ENCODE measurements around the gene GABRR1. TPM values are rescaled to one million over a fixed set of nuclear protein-coding genes. Genes with fewer than 3 reads are reported as not detected.
"Not testable (repeated sequence)": the region's sequence is repeated elsewhere in the genome, so short reads cannot be mapped to it uniquely, and the experiment has no call there.

Gene GABRR1
- total RNA-seq, 1 experiment from 2014 or later: 0.33 TPM

GRCh38 chr6:89237158-89237557 lies 20.0 kb upstream of the GABRR1 start:
- TF ChIP-seq CTCF (conservative IDR thresholded peaks at IDR 0.05): no peak
- no peak overlapping the region for H4K5ac ChIP-seq (ENCODE audit: insufficient read length, low read depth, low read length)
- H2BK5ac ChIP-seq (ENCODE audit: insufficient read length, low read length): no peak overlapping the region
- H3K79me2 ChIP-seq (ENCODE audit: insufficient read depth, low read length): no peaks in the 10 kb centered on the region
- no peak overlapping the region for H2BK120ac ChIP-seq (ENCODE audit: low read depth, low read length, poor library complexity, severe bottlenecking)
- H3K18ac ChIP-seq (ENCODE audit: insufficient read length, low read depth, low read length): no peak overlapping the region
- no peak overlapping the region for H3K9ac ChIP-seq (ENCODE audit: extremely low read depth, insufficient read length, low read length)
- no peak overlapping the region for H3K4me2 ChIP-seq (ENCODE audit: insufficient read depth, insufficient read length, low read length)
- Mint-ChIP-seq H3K9me3 (peaks cover 23 to 27% of the 10 kb centered on the region in 2 experiments), H3K4me3 (no peak overlapping the region), H3K27ac (no peak overlapping the region), H3K4me1 (peaks cover 8 to 11% of the 10 kb centered on the region in 2 experiments), H3K27me3 (ENCODE audit: low read depth) (no peaks in the 10 kb centered on the region), H3K36me3 (ENCODE audit: insufficient read depth in 1 of 3, low read depth in 3 of 3) (peaks cover 2 to 24% (median 8%) of the 10 kb centered on the region in 3 experiments)
- H2AK5ac ChIP-seq (ENCODE audit: insufficient read length, low read length): no peak overlapping the region
- no peak overlapping the region for H3K4ac ChIP-seq (ENCODE audit: low read depth, low read length)
- DNase-seq: no peak
- H3T11ph ChIP-seq (ENCODE audit: low read length): no peak overlapping the region
- no peak overlapping the region for H3K27ac ChIP-seq (ENCODE audit: insufficient read length, low read depth, low read length)
- H3K4me1 ChIP-seq (ENCODE audit: insufficient read depth, low read length): no peaks in the 10 kb centered on the region
- no peak overlapping the region for H4K91ac ChIP-seq (ENCODE audit: insufficient read length, low read depth, low read length)
- H2BK15ac ChIP-seq (ENCODE audit: low read depth, low read length): no peak overlapping the region
- no peaks in the 10 kb centered on the region for H3K27me3 ChIP-seq (ENCODE audit: insufficient read depth, low read length)
- H3K23me2 ChIP-seq (ENCODE audit: insufficient read length, low read depth, low read length, poor library complexity, severe bottlenecking): no peaks in the 10 kb centered on the region
- no peak overlapping the region for H3K14ac ChIP-seq (ENCODE audit: insufficient read depth, low read length)
- H2AFZ ChIP-seq (ENCODE audit: low read length): no peak overlapping the region
- H3K56ac ChIP-seq (ENCODE audit: insufficient read length, low read depth, low read length): no peak overlapping the region
- H3K79me1 ChIP-seq (ENCODE audit: insufficient read depth, low read depth, low read length, poor library complexity, severe bottlenecking): no peaks in the 10 kb centered on the region
- H3K23ac ChIP-seq (ENCODE audit: insufficient read length, low read depth, low read length): no peak overlapping the region
- no peak overlapping the region for H2BK20ac ChIP-seq (ENCODE audit: low read depth, low read length, poor library complexity, severe bottlenecking)
- H3K9me3 ChIP-seq (ENCODE audit: control insufficient read depth, low read depth, low read length): no peaks in the 10 kb centered on the region
- H4K8ac ChIP-seq (replicated peaks; ENCODE audit: insufficient read length, low read depth, low read length): no peak overlapping the region
- no peak overlapping the region for H2BK12ac ChIP-seq (ENCODE audit: insufficient read length, low read depth, low read length)
- H4K20me1 ChIP-seq (ENCODE audit: control insufficient read depth, insufficient read depth, insufficient read length): no peaks in the 10 kb centered on the region

DNA sequence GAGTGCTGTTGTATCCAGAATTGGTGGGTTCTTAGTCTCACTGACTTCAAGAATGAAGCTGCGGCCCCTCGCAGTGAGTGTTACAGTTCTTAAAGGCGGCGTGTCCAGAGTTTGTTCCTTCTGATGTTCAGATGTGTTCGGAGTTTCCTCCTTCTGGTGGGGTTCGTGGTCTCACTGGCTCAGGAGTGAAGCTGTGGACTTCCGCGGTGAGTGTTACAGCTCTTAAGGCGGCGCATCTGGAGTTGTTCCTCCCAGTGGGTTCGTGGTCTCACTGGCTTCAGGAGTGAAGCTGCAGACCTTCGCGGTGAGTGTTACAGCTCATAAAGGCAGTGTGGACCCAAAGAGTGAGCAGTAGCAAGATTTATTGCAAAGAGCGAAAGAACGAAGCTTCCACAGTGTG lies 16.4 kb upstream of the GABRR1 start:
- not testable (repeated sequence) for H3K56ac ChIP-seq (ENCODE audit: insufficient read length, low read depth, low read length); H3K9ac ChIP-seq (ENCODE audit: extremely low read depth, insufficient read length, low read length); H3K9me3 ChIP-seq (ENCODE audit: control insufficient read depth, low read depth, low read length); H3K79me2 ChIP-seq (ENCODE audit: insufficient read depth, low read length); H3K14ac ChIP-seq (ENCODE audit: insufficient read depth, low read length); H3K79me1 ChIP-seq (ENCODE audit: insufficient read depth, low read depth, low read length, poor library complexity, severe bottlenecking); H3K23ac ChIP-seq (ENCODE audit: insufficient read length, low read depth, low read length); H3K4me3 Mint-ChIP-seq; DNase-seq; H4K20me1 ChIP-seq (ENCODE audit: control insufficient read depth, insufficient read depth, insufficient read length); H2BK12ac ChIP-seq (ENCODE audit: insufficient read length, low read depth, low read length); H2BK20ac ChIP-seq (ENCODE audit: low read depth, low read length, poor library complexity, severe bottlenecking); H2AK5ac ChIP-seq (ENCODE audit: insufficient read length, low read length); H2BK5ac ChIP-seq (ENCODE audit: insufficient read length, low read length); H3K18ac ChIP-seq (ENCODE audit: insufficient read length, low read depth, low read length); H2BK15ac ChIP-seq (ENCODE audit: low read depth, low read length); H4K5ac ChIP-seq (ENCODE audit: insufficient read length, low read depth, low read length); H4K8ac ChIP-seq (replicated peaks; ENCODE audit: insufficient read length, low read depth, low read length); H2BK120ac ChIP-seq (ENCODE audit: low read depth, low read length, poor library complexity, severe bottlenecking); H3K23me2 ChIP-seq (ENCODE audit: insufficient read length, low read depth, low read length, poor library complexity, severe bottlenecking); H2AFZ ChIP-seq (ENCODE audit: low read length); H3K4ac ChIP-seq (ENCODE audit: low read depth, low read length); H3K27me3 Mint-ChIP-seq (ENCODE audit: low read depth); H3K27ac Mint-ChIP-seq; H3K4me1 Mint-ChIP-seq; H3K27ac ChIP-seq (ENCODE audit: insufficient read length, low read depth, low read length); H3K4me2 ChIP-seq (ENCODE audit: insufficient read depth, insufficient read length, low read length); H3K4me1 ChIP-seq (ENCODE audit: insufficient read depth, low read length); H4K91ac ChIP-seq (ENCODE audit: insufficient read length, low read depth, low read length); H3K27me3 ChIP-seq (ENCODE audit: insufficient read depth, low read length); H3T11ph ChIP-seq (ENCODE audit: low read length)
- H3K9me3 Mint-ChIP-seq: peaks cover 33 to 38% of the 10 kb centered on the region in 2 experiments
- WGBS (ENCODE audit: extremely low coverage, insufficient read length, low lambda C conversion rate): no CpG with 5 or more reads among the region's 15 CpGs
- peaks cover 6 to 35% (median 19%) of the 10 kb centered on the region in 3 experiments for H3K36me3 Mint-ChIP-seq (ENCODE audit: insufficient read depth in 1 of 3, low read depth in 3 of 3)
